CD4-positive, alpha-beta T cell treated with Interleukin-12 subunit alpha and Interleukin-12 subunit beta, for 1 hour (primary cell): ENCODE measurements around the gene IRX4.
"Not testable (repeated sequence)": the region's sequence is repeated elsewhere in the genome, so short reads cannot be mapped to it uniquely, and the experiment has no call there.

Source experiments
- DNase-seq: peaks from one replicate; pipeline ENCODE4 v3.0.0-alpha.2; 2020

Gene IRX4

DNA sequence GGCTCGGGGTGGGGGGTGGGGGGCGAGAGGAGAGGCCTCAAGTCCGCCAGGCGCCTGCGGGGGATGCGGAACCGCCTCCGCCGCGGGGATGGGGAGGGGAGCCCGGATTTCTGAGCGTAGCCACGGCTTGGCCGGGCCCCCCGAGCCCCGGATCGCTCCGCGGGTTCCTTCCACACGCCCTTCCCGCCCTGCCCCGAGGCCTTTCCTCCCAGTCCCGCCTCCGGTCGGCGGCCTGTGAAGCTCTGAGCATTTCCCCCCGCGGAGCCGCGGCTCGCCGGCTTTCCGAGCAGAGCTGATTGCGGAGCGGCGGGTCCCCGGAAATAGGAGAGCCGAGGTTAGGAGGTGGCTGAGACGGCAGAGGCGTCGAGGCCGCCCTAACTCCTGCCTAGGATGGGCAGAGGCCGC lies 6.1 kb downstream of the IRX4 start:
- DNase-seq, result no peak

- DNase-seq, result no peak
Observed at GRCh38 chr5:1875843-1876659, 6.7 kb downstream of the IRX4 start.

GRCh38 chr5:1875281-1875842 lies 7.4 kb downstream of the IRX4 start:
- no peak for DNase-seq

DNA sequence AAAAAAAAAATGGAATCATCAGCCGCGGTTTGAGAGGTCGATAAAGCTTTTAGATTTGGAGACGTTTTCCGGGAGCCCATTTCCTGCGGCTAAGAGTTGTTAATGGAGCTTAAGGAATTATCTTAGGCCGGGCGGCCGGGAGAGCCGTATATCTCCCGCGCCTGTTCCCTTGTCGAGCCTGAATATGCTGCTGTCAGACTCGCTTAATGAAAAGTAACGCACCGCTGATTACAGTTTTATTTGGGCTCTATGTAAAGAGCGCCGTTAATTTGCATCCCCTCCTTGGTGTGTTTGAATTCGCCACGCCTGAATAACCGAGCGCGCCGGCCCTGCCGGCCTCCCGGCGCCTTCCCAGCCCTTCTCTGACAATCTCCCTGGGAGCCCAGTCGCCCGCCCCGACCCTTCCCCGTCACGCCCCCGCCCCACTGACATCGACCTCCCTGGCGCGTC lies 7.9 kb downstream of the IRX4 start:
- no peak for DNase-seq

DNA sequence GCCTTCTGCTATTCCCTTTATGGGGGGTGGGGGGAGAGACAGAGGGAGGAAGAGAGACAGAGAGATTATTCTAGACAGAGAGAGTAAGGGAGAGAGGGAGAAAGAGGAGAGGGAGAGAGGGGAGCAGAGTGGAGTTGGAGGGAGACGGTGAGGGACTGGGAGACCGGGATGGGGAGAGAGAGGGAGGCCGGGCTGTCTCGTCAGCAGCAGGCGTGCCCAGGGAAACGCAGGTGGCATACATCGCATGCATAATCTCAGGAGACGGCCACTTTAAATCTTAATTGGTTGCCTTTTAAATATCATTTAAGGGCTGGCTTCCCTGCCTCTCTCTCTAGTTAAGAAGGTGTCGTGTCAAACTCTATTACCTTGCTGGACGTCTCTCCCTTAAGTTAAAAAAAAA lies 8.4 kb downstream of the IRX4 start:
- no peak for DNase-seq

DNA sequence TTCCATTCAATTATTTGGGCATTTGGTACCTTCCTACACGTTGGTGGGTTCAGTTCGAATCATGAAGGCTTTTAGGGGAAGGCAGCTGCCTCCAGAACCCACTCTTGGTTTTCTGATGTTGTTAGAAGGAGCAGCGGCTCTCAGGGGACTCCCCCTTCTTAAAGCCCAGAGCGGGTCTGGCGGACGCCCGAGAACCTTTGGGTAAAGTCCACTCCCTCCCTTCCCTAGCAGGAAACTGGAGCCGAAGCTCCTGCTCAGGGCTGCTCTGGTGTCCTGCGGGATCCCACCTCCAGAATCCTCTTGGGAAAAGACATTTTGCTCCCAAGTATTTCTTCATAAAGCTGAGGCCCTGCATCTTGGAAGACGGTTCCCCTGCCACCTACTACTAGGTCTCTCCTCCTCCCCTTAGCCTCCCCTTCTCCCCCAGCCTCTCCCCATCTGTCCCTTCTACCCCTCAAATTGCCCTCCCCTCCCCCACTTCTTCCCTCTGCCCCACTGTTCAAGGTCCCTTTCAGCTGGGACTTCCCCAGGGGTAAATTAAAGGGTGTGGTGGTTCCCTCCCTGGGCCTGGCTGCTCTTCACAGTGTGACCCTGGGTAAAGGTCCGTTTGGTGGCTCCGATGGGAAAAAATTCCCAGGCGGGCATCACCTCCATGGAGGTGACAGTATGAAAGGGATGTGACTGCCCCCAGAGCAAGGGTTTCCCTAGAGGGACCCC lies 9.3 kb downstream of the IRX4 start:
- DNase-seq, result no peak

DNA sequence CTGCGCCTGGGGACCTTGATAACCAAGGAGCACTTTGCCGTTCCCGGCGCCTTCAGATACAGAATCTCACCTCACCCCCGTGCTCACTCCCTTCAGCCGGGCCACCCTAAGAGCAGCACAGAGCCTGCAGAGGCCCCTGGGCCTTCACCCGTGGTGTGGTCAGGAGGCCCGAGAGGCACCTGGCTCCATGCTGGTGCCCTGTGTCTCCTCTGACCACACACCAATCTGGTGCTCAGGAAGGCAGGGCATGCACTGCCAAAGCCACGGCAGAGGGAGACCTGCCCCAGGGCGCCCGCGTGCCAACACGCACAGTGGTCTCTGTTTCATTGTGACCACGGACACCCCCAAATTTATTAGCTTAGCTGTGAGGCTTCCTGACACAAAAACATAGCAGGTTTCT lies 11.3 kb downstream of the IRX4 start:
- DNase-seq, result no peak

- DNase-seq, result not testable (repeated sequence)
Observed at GRCh38 chr5:1870435-1871272, 12.1 kb downstream of the IRX4 start.

DNA sequence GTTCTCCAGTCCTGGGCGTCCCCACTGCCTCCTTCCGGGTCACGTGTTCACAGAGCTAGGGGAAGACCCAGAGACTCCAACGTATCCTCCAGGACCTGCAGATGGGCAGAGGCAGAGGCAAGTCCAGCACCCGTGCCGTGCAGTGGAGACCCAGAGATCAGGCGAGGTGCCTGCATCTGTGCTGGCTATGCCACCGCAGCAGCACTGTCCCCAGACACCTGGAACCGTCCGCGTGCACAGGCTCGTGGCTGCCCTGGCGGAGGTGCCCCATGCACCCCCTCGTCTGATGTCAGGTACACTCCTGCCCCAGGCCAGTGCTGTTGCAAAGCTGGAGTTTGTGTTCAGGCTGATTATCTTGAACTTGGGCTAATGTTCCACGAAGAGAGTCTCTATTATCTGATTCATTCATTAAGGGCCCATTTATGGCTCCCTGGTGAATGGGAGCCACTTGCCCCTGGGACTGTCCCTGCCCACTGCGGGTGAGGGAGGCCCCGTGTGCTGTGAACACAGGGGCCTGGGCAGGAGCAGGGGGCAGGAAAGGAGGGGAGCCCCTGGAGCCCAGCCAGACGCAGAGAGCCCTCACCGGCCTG lies 13.7 kb downstream of the IRX4 start:
- no peak for DNase-seq

- no peak for DNase-seq
Observed at GRCh38 chr5:1867815-1868143, 14.9 kb downstream of the IRX4 start.

DNA sequence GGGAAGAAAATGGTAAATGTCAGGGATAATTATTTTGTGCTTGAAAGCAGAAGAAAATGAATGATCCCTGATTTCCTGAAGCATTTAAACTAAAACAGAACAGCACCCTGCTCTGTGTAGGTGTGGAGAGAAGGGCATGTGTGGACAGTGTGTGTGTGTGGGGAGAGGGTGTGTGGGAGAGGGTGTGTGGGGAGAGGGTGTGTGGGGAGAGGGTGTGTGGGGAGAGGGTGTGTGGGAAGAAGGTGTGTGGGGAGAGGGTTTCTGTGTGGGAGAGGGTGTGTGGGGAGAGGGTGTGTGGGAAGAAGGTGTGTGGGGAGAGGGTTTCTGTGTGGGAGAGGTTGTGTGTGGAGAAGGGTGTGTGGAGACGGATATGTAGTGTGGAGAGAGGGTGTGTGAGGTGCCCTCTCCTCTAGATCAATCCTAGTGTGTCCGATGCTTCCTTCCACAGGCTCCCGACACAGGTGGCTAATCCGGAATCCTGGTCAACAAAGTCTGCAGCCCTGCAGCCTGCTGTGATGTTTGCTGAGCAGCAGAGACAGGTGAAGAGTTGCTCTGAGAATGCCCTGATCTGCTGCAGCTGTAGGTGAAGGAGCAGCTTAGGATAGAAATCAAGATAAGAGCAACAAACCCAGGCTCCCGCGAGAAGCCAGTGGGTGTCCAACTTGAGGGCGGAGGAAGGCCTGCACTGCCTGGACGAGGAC lies 15.5 kb downstream of the IRX4 start:
- DNase-seq, result no peak

- no peak for DNase-seq
Observed at GRCh38 chr5:1865948-1866347, 16.8 kb downstream of the IRX4 start.

DNA sequence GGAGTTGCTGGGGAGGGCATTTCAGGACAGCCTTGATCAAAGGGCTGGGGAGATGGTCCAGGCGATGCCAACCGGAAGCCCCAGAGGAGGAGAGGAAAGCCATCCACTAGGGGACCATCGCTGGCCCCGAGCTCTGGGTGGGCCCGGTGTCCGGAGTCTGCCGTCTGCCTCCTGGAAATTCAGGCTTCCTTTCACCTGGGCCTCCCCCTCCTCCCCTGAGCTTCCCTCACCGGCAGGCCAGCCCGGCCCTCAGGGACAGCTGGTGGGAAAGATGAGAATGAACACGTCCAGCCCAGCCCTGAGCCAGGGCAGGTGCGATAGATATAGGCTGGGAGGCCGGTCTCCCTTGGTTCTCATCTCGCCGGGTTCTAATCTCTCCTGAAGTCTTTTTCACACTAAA lies 17.2 kb downstream of the IRX4 start:
- no peak for DNase-seq

- DNase-seq, result no peak
Observed at GRCh38 chr5:1864896-1865440, 17.8 kb downstream of the IRX4 start.

GRCh38 chr5:1860949-1861348 lies 21.8 kb downstream of the IRX4 start:
- DNase-seq, result no peak

DNA sequence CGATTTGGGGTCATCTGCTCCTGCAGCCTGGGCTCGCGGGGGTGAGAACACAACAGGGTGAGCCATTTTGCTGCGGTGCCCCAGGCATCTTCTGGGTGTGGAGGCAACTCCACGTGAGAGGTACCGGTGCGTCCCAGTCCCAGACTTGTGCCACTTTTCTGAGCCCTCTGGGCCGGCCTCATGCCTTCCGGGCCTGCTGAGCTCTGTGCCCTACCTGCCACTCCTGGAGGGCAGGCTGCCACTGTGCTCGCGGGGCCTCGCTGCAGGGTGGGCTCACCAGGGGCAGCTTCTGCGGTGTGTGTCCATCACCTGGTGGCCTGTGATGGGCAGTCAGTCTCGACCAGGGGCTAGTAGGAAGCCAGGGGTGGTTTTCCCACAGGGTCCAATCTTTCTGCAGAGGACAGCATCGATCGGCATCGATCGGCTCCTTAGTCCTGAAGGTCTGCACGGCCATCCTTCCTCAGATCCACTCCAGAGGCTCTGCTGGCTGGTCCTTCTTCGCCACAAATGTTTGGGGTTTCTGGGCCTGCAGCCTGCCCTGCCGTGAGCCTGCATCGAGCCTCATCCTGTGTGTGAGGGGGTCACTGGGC lies 22.6 kb downstream of the IRX4 start:
- DNase-seq, result no peak

DNA sequence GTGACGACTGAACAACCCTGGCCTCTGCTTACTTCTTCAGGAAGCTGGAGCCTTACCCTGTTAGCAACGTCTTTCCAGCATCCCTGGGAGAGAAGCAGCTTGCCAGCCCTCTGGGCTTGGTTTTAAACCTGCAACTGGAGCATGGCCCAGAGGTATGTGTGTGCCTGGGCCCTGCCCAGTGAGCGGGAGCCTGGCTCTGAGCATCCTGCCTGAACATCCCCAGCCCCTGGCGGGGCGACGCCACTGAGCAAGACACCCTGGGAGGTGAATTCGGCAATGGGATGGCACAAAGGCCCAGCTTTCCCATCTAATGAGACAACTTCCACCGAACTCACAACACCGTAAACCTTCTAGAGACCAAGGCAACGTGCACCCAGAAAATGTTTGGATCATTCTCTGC lies 23.6 kb downstream of the IRX4 start:
- DNase-seq, result no peak

- no peak for DNase-seq
Observed at GRCh38 chr5:1858436-1858835, 24.3 kb downstream of the IRX4 start.

- DNase-seq, result no peak
Observed at GRCh38 chr5:1857256-1857600, 25.5 kb downstream of the IRX4 start.

DNA sequence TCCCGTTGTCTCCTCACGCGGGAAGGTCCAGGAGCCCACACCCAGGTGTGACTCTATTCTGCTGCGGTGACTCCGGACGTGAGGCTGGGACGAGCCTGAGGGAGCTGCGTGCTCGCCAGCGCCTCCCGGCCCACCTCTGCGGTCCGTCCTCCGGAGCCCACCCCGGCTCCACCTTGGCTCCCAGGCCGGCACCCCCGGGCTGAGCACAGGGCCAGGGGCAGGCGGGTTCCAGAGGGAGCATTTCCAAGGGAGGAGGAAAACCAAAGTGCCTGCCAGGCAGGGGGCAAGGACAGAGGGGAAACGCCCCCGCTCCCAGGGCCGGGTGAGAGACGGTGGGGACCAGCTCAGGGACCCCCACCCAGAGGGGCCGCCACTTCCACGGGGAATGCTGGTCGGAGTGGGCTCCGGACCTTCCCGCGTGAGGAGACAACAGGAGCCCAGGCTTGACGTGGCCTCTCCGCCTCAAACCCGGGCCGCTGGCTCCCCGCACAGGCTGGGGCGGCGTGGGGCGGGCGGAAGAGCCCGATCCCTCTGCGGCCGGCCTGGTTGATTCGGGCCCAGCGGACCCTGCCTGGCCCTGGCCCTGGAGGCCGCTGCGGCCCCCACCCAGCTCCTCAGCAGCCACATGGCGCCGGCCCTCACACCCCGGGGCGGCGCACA lies 26.0 kb downstream of the IRX4 start:
- DNase-seq, result no peak

GRCh38 chr5:1855596-1855995 lies 27.1 kb downstream of the IRX4 start:
- no peak for DNase-seq
